ENCODE measurements around the gene ACSM5. TPM values are rescaled to one million over a fixed set of nuclear protein-coding genes. Genes with fewer than 3 reads are reported as not detected.

The ACSM5 gene
- total RNA-seq, 4 donors from 2014 or later = 0.67 to 5.0 (median 2.0) TPM

DNA sequence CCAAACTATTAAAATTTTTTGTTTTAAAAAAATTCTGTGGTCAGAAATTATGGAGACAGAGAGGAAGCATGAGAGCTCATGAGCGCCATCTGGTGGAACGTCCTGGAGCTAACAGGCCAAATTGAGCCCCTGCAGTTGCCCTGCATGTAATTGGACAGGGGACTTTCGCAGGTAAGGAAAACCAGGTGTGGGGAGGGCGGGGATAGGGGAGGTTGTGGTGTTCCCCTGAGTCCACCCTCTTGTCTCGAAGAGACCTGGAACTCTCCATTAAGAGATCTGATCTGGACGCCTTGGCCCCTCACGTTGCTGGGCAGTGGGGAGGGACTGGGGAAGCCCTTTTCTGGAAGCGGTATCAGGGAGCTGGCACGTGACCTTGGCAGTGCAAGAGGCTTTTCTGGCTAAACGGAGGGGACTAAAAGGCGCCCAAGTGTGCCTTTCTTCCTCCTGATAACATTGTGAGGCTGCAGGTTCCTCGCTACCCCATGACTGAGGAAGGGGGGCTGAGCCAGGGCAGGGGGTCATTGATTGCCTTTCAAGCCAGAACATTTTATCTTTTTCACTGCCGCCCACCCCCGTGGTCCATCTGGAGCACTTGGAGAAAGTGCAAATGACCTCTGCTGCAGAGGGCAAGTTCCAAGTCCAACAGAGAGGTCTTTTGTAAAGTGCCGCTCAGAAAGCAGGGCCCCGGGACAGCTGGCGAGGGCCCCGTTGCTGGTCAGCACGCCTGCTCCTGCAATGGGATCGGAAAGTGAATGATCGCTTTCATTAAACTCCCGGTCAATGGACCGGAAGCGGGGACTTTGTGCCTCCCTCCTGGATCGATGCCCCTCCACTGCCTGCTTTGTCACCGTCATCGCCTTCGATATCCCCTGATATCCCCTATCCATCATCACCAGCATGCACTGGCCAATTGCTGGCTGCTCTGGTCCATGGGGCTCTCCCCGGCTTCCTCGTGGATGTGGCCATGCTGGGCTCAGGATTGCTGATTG is 23.2 kb upstream of the ACSM5 start:
- no peaks in the 10 kb centered on the region for H3K36me3 ChIP-seq
- no peak overlapping the region for H3K4me3 ChIP-seq
- DNase-seq = peak; percentile 25 to 77 (median 68)
- no peaks in the 10 kb centered on the region for H3K27me3 ChIP-seq
- TF ChIP-seq POLR2A (IDR thresholded peaks at IDR 0.05) = no peak
- TF ChIP-seq, protein P1, sequence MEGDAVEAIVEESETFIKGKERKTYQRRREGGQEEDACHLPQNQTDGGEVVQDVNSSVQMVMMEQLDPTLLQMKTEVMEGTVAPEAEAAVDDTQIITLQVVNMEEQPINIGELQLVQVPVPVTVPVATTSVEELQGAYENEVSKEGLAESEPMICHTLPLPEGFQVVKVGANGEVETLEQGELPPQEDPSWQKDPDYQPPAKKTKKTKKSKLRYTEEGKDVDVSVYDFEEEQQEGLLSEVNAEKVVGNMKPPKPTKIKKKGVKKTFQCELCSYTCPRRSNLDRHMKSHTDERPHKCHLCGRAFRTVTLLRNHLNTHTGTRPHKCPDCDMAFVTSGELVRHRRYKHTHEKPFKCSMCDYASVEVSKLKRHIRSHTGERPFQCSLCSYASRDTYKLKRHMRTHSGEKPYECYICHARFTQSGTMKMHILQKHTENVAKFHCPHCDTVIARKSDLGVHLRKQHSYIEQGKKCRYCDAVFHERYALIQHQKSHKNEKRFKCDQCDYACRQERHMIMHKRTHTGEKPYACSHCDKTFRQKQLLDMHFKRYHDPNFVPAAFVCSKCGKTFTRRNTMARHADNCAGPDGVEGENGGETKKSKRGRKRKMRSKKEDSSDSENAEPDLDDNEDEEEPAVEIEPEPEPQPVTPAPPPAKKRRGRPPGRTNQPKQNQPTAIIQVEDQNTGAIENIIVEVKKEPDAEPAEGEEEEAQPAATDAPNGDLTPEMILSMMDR (IDR thresholded peaks at IDR 0.05) = peak; percentile 39 to 84 (median 54)
- H3K27ac ChIP-seq = no peak overlapping the region
- peaks cover 0 to 5% (median 0%) of the 10 kb centered on the region in 4 donors for H3K4me1 ChIP-seq
- H3K9me3 ChIP-seq = no peaks in the 10 kb centered on the region

DNA sequence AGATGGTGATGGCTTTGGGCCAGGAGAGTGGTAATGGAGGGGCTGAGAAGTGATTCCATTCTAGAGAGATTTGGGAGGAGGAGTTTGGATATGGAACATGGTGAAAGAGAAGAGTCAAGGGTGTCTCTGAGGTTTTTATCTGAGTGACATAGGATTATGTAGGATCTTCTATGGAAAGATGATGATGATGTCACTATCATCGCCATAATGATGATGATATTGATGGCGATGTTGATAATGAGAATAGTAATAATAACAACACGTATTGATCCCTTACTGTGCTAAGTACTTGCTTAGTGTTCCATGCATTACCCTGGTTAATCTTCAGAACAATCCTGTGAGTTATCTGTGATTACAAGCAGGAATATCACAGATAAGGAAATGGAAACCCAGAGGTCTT is 21.4 kb upstream of the ACSM5 start:
- Histone ChIP-seq H3K9me3 (no peaks in the 10 kb centered on the region), H3K27me3 (no peaks in the 10 kb centered on the region), H3K4me3 (no peak overlapping the region), H3K4me1 (peaks cover 0 to 5% (median 0%) of the 10 kb centered on the region in 4 donors), H3K36me3 (no peaks in the 10 kb centered on the region), H3K27ac (no peak overlapping the region)
- TF ChIP-seq, protein P1 (IDR thresholded peaks at IDR 0.05) = no peak
- no peak for TF ChIP-seq POLR2A (IDR thresholded peaks at IDR 0.05)
- no peak for DNase-seq

DNA sequence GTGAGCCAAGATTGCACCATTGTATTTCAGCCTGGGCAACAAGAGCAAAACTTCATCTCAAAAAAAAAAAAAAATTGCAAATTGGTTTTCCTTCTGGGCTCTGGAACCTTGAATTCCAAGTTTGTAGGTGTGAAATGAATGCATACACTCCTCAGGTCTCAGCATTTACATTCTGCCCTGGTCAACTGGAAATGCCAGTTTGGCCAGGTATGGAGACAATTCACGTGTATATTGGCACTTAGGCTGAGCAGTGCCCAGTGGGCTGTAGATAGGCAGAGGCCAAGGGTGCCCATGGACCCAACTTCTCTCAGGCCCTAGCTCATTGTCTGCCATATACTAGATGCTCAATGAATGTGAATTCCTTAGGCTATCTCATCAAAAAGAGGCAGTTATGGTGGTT is 20.5 kb upstream of the ACSM5 start:
- Histone ChIP-seq H3K4me3 (no peak overlapping the region), H3K9me3 (no peaks in the 10 kb centered on the region), H3K27ac (no peak overlapping the region), H3K27me3 (no peaks in the 10 kb centered on the region), H3K4me1 (peaks cover 0 to 5% (median 0%) of the 10 kb centered on the region in 4 donors), H3K36me3 (no peaks in the 10 kb centered on the region)
- TF ChIP-seq POLR2A (IDR thresholded peaks at IDR 0.05) = no peak
- TF ChIP-seq, protein P1 (IDR thresholded peaks at IDR 0.05) = no peak
- DNase-seq = no peak

DNA sequence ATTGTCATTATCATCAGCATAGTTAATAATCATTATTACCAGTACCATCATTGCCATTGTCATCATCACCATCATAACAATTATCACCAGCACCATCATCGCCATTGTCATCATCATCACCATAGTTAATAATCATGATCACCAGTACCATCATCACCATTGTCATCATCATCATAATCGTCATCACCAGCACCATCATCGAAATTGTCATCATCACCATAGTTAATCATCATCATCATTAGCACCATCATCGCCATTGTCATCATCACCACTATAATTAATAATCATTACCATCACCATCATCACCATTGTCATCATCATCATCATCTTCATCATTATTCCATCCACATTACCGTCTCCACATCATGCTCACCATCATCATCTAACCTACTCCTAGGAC is 18.3 kb upstream of the ACSM5 start:
- DNase-seq = no peak

DNA sequence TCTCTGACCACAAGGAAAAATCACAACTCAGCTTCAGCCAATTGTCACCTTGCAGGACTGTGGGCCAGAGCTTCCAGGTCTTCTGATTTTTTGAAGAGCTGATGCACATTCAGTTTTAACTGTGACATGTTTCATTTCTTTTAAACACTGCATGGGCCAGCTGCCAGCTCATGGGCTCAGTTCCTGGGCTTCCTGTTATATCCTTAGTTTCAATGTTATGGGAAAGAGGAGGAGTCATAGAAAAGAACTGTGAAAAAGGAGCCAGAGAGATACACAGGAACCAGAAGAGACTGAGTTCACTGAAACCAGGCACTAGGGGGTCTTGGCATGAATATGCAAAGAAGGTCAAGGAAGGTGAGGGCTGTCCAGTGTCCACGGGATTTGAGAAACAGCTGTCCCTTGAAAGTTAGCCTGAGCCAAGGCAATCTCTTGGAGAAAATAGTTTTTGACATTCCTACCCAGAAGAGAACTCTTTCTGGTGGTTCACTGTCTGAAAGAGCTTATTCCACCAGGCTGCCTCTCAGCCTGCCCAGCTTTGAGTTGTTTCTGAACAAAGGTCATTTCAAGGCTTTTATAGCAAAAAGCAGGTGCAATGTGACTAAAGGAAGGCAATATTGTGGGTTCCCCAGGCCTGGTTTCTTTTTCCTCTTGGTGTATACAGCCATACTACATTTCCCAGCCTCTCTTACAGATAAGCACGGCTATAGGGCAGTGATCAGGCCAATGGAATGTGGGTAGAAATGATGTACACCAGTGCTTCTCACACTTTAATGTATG is 15.3 kb upstream of the ACSM5 start:
- H3K9me3 ChIP-seq = no peaks in the 10 kb centered on the region
- peak overlapping the region in 1 of 4 donors; percentile 32 for H3K27ac ChIP-seq
- no peak for DNase-seq
- no peaks in the 10 kb centered on the region for H3K4me1 ChIP-seq
- no peak overlapping the region for H3K4me3 ChIP-seq
- TF ChIP-seq, protein P1 (IDR thresholded peaks at IDR 0.05) = no peak
- no peak for TF ChIP-seq POLR2A (IDR thresholded peaks at IDR 0.05)
- H3K36me3 ChIP-seq = no peaks in the 10 kb centered on the region
- H3K27me3 ChIP-seq = no peaks in the 10 kb centered on the region

More for the DNA sequence above, 18.3 kb upstream of the ACSM5 start:
- no peaks in the 10 kb centered on the region for H3K27me3 ChIP-seq
- no peak overlapping the region for H3K4me3 ChIP-seq
- TF ChIP-seq, protein P1 (IDR thresholded peaks at IDR 0.05) = no peak
- TF ChIP-seq POLR2A (IDR thresholded peaks at IDR 0.05) = no peak
- H3K4me1 ChIP-seq = peaks cover 0 to 3% (median 0%) of the 10 kb centered on the region in 4 donors
- H3K36me3 ChIP-seq = no peaks in the 10 kb centered on the region
- no peak overlapping the region for H3K27ac ChIP-seq
- H3K9me3 ChIP-seq = no peaks in the 10 kb centered on the region

All from Peyer's patch (tissue), 4 donors.